Measurements from ENCODE around the gene SOST. TPM values are rescaled to one million over a fixed set of nuclear protein-coding genes. Genes with fewer than 3 reads are reported as not detected.

The SOST gene
- total and polyA plus RNA-seq, 4 donors = 0.02 to 0.04 TPM; not detected in 2

GRCh38 chr17:43717913-43718312, 40.7 kb downstream of the SOST start:
- DNase-seq (no peak), ATAC-seq (ENCODE audit: insufficient read depth, low FRiP score) (no peak)
- 76 to 84% methylated on average over 6 of the region's 6 CpGs for WGBS, 2 donors
- Histone ChIP-seq H3K9me3 (ENCODE audit: control insufficient read depth in 4 of 4, insufficient read depth in 3 of 4, low read length in 3 of 4) (no peaks in the 10 kb centered on the region), H3K27me3 (ENCODE audit: control insufficient read depth in 3 of 3, insufficient read depth in 3 of 3, low read length in 2 of 3) (peaks cover 0 to 2% (median 0%) of the 10 kb centered on the region in 3 donors), H3K9ac (ENCODE audit: insufficient read depth in 1 of 2, low read length in 2 of 2) (no peak overlapping the region), H3K27ac (ENCODE audit: low read depth in 1 of 2, low read length in 1 of 2) (no peak overlapping the region), H3K4me1 (ENCODE audit: control insufficient read depth in 5 of 5, insufficient read depth in 5 of 5, low read length in 5 of 5) (peaks cover 0 to 8% (median 3%) of the 10 kb centered on the region in 5 donors), H3K36me3 (ENCODE audit: control insufficient read depth in 4 of 4, insufficient read depth in 4 of 4, low read length in 4 of 4) (no peaks in the 10 kb centered on the region), H3K4me3 (no peak overlapping the region)
- TF ChIP-seq CTCF (IDR thresholded peaks at IDR 0.05; ENCODE audit: control extremely low read depth, extremely low read depth) = no peak

GRCh38 chr17:43714465-43715149, 44.0 kb downstream of the SOST start:
- TF ChIP-seq CTCF (IDR thresholded peaks at IDR 0.05; ENCODE audit: control extremely low read depth, extremely low read depth) = no peak
- Histone ChIP-seq H3K4me3 (no peak overlapping the region), H3K27me3 (ENCODE audit: control insufficient read depth in 3 of 3, insufficient read depth in 3 of 3, low read length in 2 of 3) (peaks cover 0 to 2% (median 0%) of the 10 kb centered on the region in 3 donors), H3K4me1 (ENCODE audit: control insufficient read depth in 5 of 5, insufficient read depth in 5 of 5, low read length in 5 of 5) (peaks cover 0 to 8% (median 3%) of the 10 kb centered on the region in 5 donors), H3K9me3 (ENCODE audit: control insufficient read depth in 4 of 4, insufficient read depth in 3 of 4, low read length in 3 of 4) (no peaks in the 10 kb centered on the region), H3K9ac (ENCODE audit: insufficient read depth in 1 of 2, low read length in 2 of 2) (no peak overlapping the region), H3K36me3 (ENCODE audit: control insufficient read depth in 4 of 4, insufficient read depth in 4 of 4, low read length in 4 of 4) (no peaks in the 10 kb centered on the region), H3K27ac (ENCODE audit: low read depth in 1 of 2, low read length in 1 of 2) (peak overlapping the region in 1 of 2 donors; percentile 28)
- 35 to 50% methylated on average over 4 of the region's 4 CpGs for WGBS, 2 donors
- no peak for ATAC-seq (ENCODE audit: insufficient read depth, low FRiP score)
- DNase-seq = no peak

- H3K4me1 ChIP-seq (ENCODE audit: control insufficient read depth in 5 of 5, insufficient read depth in 5 of 5, low read length in 5 of 5) = peaks cover 0 to 8% (median 3%) of the 10 kb centered on the region in 5 donors
- TF ChIP-seq CTCF (IDR thresholded peaks at IDR 0.05; ENCODE audit: control extremely low read depth, extremely low read depth) = no peak
- H3K9me3 ChIP-seq (ENCODE audit: control insufficient read depth in 4 of 4, insufficient read depth in 3 of 4, low read length in 3 of 4) = no peaks in the 10 kb centered on the region
- H3K9ac ChIP-seq (ENCODE audit: insufficient read depth in 1 of 2, low read length in 2 of 2) = peak overlapping the region in 1 of 2 donors; percentile 17
- peak overlapping the region in 1 of 2 donors; percentile 51 for H3K27ac ChIP-seq (ENCODE audit: low read depth in 1 of 2, low read length in 1 of 2)
- H3K27me3 ChIP-seq (ENCODE audit: control insufficient read depth in 3 of 3, insufficient read depth in 3 of 3, low read length in 2 of 3) = peaks cover 0 to 2% (median 0%) of the 10 kb centered on the region in 3 donors
- DNase-seq = peak; percentile 37 to 53 (median 45)
- ATAC-seq (ENCODE audit: insufficient read depth, low FRiP score) = no peak
- no peaks in the 10 kb centered on the region for H3K36me3 ChIP-seq (ENCODE audit: control insufficient read depth in 4 of 4, insufficient read depth in 4 of 4, low read length in 4 of 4)
- 0 to 1% methylated on average over 53 of the region's 53 CpGs for WGBS, 2 donors
- H3K4me3 ChIP-seq = no peak overlapping the region
These were observed 45.0 kb downstream of the SOST start for GRCh38 chr17:43713494-43714162.
